Upper lobe of left lung (tissue), 6 donors: ENCODE measurements around the gene NUP210. TPM values are rescaled to one million over a fixed set of nuclear protein-coding genes. Genes with fewer than 3 reads are reported as not detected.

ENCODE experiments used
- ATAC-seq, 2 donors: fragments of 200-7000 bp; cut with Tn5 transposase; one replicate each; pipeline ENCODE4 v1.9.1; 2022; ENCODE audit warnings: mild to moderate bottlenecking in 2 of 2, moderate library complexity in 2 of 2; ENCODE audit not compliant: low FRiP score in 2 of 2
- DNase-seq, 2 donors: peaks; one replicate each; pipeline ENCODE4 v3.0.0-alpha.2; 2019 to 2020
- H3K27ac ChIP-seq, 4 donors: fragments of 200-600 bp; sonication (generic); one replicate each; pipeline ENCODE4 v1.5.1; 2016 to 2019
- H3K27me3 ChIP-seq, 4 donors: fragments of 200-600 bp; sonication (generic); one replicate each; pipeline ENCODE4 v1.5.1; 2017 to 2019
- H3K36me3 ChIP-seq, 4 donors: fragments of 200-600 bp; sonication (generic); one replicate each; pipeline ENCODE4 v1.5.1; 2016 to 2019
- H3K4me1 ChIP-seq, 4 donors: fragments of 200-600 bp; sonication (generic); one replicate each; pipeline ENCODE4 v1.5.1; 2018 to 2019
- H3K4me3 ChIP-seq, 4 donors: fragments of 200-600 bp; sonication (generic); one replicate each; pipeline ENCODE4 v1.5.1; 2017 to 2019; ENCODE audit warnings: mild to moderate bottlenecking in 2 of 4, moderate library complexity in 1 of 4
- H3K9me3 ChIP-seq, 4 donors: fragments of 200-600 bp; sonication (generic); one replicate each; pipeline ENCODE4 v1.5.1; 2018 to 2019
- CTCF ChIP-seq, 6 experiments: fragments of 450-650 bp in 4 of 6; fragments of 200-600 bp in 2 of 6; sonication (generic) in 2 of 6; IDR thresholded peaks; one replicate each; pipeline ENCODE4 v1.5.1; 2016 to 2019; ENCODE audit warnings: antibody characterized with exemption in 6 of 6
- EP300 ChIP-seq, 4 donors: sonication (generic); formaldehyde crosslinking; IDR thresholded peaks; one replicate each; pipeline ENCODE4 v1.5.1; 2017; ENCODE audit warnings: antibody characterized with exemption in 4 of 4, control low read depth in 2 of 4
- POLR2A ChIP-seq, 4 donors: fragments of 450-650 bp; IDR thresholded peaks; one replicate each; pipeline ENCODE4 v1.5.1; 2016 to 2017; ENCODE audit warnings: antibody characterized with exemption in 4 of 4, mild to moderate bottlenecking in 2 of 4
- POLR2AphosphoS5 ChIP-seq, 2 donors: sonication (generic); formaldehyde crosslinking; IDR thresholded peaks; one replicate each; pipeline ENCODE4 v1.5.1; 2017; ENCODE audit warnings: antibody characterized with exemption in 2 of 2
- WGBS, 2 donors: methylation state at CpG; one replicate each; pipeline ENCODE4 v1.1.5; 2017 to 2018; 5-methylcytosine and 5-hydroxymethylcytosine counted together
- total RNA-seq, 6 donors: library from RNA; depleted of rRNA in 4 of 6; stranded (reverse); fragments of >200 nt in 4 of 6; gene quantifications; one replicate each; pipeline versions ENCODE4 v1.1.0 to v1.2.1, GENCODE V29; 2016 to 2021
- donor health status: DM: no; HTN: no; CAD: no; lungs with moderate emphysema.
- donor health status: DM: no; HTN: yes; CAD: no; lungs with severe emphysema.

NUP210 gene
- total RNA-seq, 6 donors from 2014 or later: 14.6 to 23.0 (median 20.8) TPM

DNA sequence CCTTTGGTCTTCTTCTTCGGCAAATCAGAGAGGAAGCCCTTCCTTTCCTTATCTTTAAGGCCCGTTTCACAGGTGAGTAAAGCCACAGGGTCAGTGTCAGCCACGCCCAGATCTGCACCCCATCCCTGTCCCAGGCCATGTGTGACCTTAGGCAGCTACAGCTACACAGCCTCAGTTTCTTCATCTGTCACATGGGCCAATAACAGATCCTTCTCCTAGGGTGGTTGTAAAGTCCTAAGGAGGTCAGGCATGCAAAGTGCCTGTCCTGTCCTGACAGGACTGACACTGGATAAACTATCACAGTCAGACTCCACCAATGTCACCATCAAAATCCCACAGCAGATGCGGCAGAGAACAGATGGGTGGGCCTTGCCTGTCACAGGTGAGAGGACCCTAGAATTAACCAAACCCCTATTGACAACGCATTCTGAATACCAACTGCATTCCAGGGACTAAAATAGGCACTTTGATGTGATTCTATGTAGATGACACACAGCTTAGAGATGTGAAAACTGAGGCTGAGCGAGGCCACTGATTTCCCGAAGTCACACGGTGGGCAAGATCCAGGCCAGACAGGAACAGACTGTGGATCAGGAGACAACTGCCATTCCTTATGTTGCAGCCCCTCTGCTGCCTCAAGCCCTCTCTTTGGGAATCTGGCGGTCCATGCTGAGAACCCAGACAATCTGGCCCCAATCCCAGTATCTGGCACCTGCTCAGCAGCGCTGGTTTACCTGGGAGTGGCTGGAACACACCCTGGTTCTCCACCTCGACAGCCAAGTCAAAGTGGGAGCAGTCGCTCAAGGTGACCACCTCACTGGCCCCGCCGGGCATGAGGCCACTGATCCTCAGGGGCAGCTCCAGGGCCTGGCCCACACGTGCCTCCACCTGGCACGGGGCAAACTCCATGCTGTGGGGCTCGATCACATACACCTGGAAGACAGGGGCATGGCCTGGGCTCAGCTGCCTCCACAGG lies 48.7 kb downstream of the NUP210 start:
- WGBS, 2 donors: 94 to 95% methylated on average over 10 to 17 of the region's 17 CpGs
- Histone ChIP-seq H3K27ac (no peak overlapping the region), H3K9me3 (no peaks in the 10 kb centered on the region), H3K4me1 (no peaks in the 10 kb centered on the region), H3K27me3 (no peaks in the 10 kb centered on the region), H3K36me3 (peaks cover 2 to 44% (median 25%) of the 10 kb centered on the region in 4 donors), H3K4me3 (no peak overlapping the region)
- ATAC-seq (peak in 1 of 2 donors; percentile 6), DNase-seq (peak in 1 of 2 donors; percentile 59)
- no peak for TF ChIP-seq POLR2AphosphoS5 (IDR thresholded peaks at IDR 0.05)
- TF ChIP-seq POLR2A (IDR thresholded peaks at IDR 0.05): no peak
- no peak for TF ChIP-seq CTCF (IDR thresholded peaks at IDR 0.05)
- TF ChIP-seq EP300 (IDR thresholded peaks at IDR 0.05): no peak

GRCh38 chr3:13370609-13371008 lies 49.5 kb downstream of the NUP210 start:
- Histone ChIP-seq H3K36me3 (peaks cover 2 to 41% (median 25%) of the 10 kb centered on the region in 4 donors), H3K4me1 (no peaks in the 10 kb centered on the region), H3K27ac (no peak overlapping the region), H3K4me3 (no peak overlapping the region), H3K27me3 (no peaks in the 10 kb centered on the region), H3K9me3 (no peaks in the 10 kb centered on the region)
- no peak for DNase-seq
- no peak for ATAC-seq
- WGBS, 2 donors: 88 to 95% methylated on average over 10 of the region's 10 CpGs
- TF ChIP-seq POLR2A (IDR thresholded peaks at IDR 0.05) (no peak), EP300 (IDR thresholded peaks at IDR 0.05) (no peak), POLR2AphosphoS5 (IDR thresholded peaks at IDR 0.05) (no peak), CTCF (IDR thresholded peaks at IDR 0.05) (no peak)

DNA sequence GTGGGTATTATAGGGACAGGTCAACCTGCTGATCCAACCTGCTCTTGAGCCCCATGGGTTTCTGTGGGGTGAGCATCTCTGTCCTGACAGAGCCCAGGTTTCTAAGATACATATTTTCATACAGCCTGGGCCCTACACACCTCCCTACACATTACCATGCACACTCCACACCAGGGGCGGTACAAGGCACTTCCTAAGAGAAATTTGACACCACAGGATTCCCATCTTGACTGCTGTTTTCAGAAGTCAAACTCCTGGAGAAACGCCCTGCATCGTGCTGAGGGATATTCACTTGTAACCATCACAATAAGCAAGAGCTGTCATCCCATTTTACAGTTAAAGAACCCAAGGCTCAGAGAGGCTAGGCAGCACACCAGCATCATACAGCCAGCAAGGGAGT lies 50.1 kb downstream of the NUP210 start:
- TF ChIP-seq POLR2A (IDR thresholded peaks at IDR 0.05): no peak
- no peak for TF ChIP-seq EP300 (IDR thresholded peaks at IDR 0.05)
- TF ChIP-seq POLR2AphosphoS5 (IDR thresholded peaks at IDR 0.05): no peak
- TF ChIP-seq CTCF (IDR thresholded peaks at IDR 0.05): no peak
- Histone ChIP-seq H3K4me3 (no peak overlapping the region), H3K27ac (no peak overlapping the region), H3K36me3 (peaks cover 2 to 42% (median 28%) of the 10 kb centered on the region in 4 donors), H3K9me3 (no peaks in the 10 kb centered on the region), H3K4me1 (no peaks in the 10 kb centered on the region), H3K27me3 (no peaks in the 10 kb centered on the region)
- ATAC-seq (no peak), DNase-seq (no peak)
- 83 to 88% methylated on average over 2 to 3 of the region's 3 CpGs for WGBS, 2 donors

DNA sequence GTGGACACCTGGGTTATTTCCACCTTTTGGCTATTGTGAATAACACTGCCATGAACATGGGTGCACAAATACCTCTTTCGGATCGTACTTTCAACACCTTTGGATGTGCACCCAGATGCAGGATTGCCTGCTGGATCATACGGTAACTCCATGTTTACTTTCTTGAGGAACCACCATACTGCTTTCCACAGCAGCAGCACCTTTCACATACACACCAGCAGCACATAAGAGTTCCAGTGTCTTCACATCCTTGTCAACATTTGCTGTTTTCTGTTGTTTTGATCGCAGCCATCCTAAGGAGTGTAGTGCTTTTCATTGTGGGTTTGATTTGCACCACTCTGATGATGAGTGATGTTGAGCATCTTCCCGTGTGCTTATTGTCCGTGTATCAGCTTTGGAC lies 51.3 kb downstream of the NUP210 start:
- DNase-seq (no peak), ATAC-seq (no peak)
- Histone ChIP-seq H3K4me1 (no peaks in the 10 kb centered on the region), H3K36me3 (peaks cover 2 to 46% (median 28%) of the 10 kb centered on the region in 4 donors), H3K27ac (no peak overlapping the region), H3K27me3 (no peaks in the 10 kb centered on the region), H3K4me3 (no peak overlapping the region), H3K9me3 (no peaks in the 10 kb centered on the region)
- WGBS, 2 donors: 97 to 98% methylated on average over 6 of the region's 6 CpGs
- TF ChIP-seq CTCF (IDR thresholded peaks at IDR 0.05): no peak
- no peak for TF ChIP-seq POLR2A (IDR thresholded peaks at IDR 0.05)
- TF ChIP-seq POLR2AphosphoS5 (IDR thresholded peaks at IDR 0.05): no peak
- no peak for TF ChIP-seq EP300 (IDR thresholded peaks at IDR 0.05)
